Activated T-helper 9 cell treated with anti-CD3 and anti-CD28 coated beads, Interleukin-2, amount 50 U/mL, for 16 hours (primary cell): ENCODE results near the gene TRABD2A.
"Not testable (repeated sequence)": the region's sequence is repeated elsewhere in the genome, so short reads cannot be mapped to it uniquely, and the experiment has no call there.

Experiments used
- DNase-seq: peaks from one replicate; pipeline ENCODE4 v3.0.0-alpha.2; 2020; ENCODE audit warnings: low read depth

Gene TRABD2A

GRCh38 chr2:84879584-84880394, 1.1 kb downstream of the TRABD2A start:
- DNase-seq: no peak

- no peak for DNase-seq
Measured at GRCh38 chr2:84878896-84879583, 1.8 kb downstream of the TRABD2A start.

- DNase-seq: no peak
Measured at GRCh38 chr2:84878459-84878858, 2.4 kb downstream of the TRABD2A start.

DNA sequence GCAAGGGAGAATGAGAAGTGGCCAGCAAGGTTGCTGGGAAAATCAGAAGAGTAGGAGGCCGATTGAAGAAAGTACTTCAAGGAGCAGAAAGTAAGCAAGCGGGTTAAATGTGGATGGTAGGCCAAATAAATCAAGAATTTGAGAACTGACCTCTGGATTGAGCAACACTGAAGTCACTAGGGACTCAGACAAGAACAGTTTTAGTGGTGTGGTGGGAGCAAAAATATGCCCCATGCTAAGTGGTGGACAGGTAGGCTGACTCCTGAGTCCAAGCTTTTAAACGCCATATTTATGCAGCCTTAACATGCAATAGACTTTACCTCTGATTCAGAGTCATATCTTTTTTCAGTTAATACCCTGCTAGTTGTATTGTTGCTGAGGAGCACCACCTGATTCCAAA, 4.5 kb downstream of the TRABD2A start:
- no peak for DNase-seq

DNA sequence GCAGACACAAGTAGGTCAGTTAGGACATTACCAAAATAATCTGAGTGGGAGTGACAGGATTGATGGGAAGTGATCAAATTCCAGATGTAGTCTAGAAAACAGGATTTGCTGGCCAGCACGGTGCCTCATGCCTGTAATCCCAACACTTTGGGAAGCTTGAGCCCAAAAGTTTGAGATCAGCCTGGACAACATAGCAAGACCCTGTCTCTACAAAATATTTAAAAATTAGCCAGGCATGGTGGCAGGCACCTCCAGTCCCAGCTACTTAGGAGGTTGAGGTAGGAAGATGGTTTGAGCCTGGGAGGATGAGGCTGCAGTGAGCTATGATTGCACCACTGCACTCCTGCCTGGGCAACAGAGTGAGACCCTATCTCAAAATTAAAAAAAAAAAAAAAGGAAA, 5.3 kb downstream of the TRABD2A start:
- not testable (repeated sequence) for DNase-seq

DNA sequence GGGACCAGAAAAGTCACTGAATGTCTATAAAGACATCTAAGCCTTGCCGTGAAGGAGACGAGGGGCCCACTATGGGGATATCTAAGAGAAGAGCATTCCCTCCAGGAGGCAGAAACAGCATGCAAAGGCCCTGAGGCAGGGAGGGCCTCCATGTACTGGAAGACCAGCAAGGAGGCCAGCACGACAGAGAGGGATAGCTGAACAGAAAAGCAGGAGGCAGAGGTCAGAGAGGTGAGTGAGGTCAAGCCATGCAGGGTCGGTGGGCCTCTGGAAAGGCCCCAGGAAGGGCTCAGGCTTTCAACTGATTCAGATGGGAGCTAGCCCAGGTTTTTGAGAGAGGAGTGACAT, 5.7 kb downstream of the TRABD2A start:
- DNase-seq: no peak

DNA sequence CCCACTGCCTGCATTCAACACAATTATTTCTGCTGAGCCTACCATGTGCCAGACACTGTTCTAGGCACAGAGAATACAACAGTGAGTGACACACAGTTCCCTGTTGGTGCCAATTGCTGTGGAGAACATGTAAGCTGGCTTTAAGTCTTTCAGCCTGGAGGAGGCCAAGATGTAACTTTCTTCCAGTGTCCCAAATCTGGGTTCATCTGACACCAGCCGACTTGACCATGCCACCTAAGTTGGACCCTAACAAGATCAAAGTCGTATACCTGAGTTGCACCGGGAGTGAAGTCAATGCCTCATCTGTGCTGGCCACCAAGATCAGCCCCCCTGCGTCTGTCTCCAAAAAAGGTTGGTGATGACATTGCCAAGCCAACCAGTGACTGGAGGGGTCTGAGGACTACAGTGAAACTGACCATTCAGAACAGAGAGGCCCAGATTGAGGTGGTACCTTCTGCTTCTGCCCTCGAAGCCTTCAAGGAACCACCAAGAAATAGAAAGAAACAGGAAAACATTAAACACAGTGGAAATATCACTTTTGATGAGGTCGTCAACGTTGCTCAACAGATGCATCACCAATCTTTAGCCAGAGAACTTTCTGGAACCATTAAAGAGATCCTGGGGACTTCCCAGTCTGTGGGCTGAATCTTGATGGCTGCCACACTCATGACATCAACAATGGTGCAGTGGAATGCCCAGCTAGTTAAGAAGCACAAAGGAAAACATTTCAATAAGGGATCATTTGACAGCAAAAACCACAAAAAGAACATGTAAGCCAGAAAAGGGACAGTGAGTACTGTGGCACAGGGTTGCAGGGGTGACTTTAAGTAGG, 6.3 kb downstream of the TRABD2A start:
- DNase-seq: no peak

- no peak for DNase-seq
Measured at GRCh38 chr2:84873350-84873749, 7.5 kb downstream of the TRABD2A start.

GRCh38 chr2:84872691-84873090, 8.2 kb downstream of the TRABD2A start:
- DNase-seq: not testable (repeated sequence)

DNA sequence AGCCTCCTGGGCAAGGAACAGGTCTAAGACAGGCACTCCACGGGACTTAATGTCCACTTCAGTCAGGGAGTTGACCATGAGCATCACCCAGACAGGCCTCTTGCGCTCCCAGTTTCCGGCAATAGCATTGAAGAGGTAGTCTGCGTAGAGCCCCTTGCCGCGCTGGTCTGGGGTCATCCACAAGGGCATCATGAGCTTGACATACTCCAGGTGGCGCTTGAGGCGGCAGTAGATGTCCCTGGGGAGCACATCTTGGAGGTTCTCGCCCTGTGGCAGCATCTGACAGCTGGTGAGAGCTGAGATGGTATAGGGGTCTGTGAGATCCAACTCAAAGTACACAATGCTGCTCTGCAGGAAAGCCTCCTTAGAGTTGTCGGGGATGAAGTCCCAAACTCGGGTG, 10.6 kb downstream of the TRABD2A start:
- no peak for DNase-seq

DNA sequence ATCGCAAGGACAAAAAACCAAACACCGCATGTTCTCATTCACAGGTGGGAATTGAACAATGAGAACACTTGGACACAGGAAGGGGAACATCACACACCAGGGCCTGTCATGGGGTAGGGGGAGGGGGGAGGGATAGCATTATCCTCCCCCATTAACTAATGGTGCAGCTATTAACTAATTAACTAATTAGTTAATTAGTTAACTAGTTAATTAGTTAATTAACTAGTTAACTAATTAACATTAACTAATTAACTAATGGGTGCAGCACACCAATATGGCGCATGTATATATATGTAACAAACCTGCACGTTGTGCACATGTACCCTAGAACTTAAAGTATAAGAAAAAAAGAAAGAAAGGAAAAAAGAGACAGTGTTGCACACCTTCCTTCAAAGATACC, 12.6 kb downstream of the TRABD2A start:
- DNase-seq: not testable (repeated sequence)

DNA sequence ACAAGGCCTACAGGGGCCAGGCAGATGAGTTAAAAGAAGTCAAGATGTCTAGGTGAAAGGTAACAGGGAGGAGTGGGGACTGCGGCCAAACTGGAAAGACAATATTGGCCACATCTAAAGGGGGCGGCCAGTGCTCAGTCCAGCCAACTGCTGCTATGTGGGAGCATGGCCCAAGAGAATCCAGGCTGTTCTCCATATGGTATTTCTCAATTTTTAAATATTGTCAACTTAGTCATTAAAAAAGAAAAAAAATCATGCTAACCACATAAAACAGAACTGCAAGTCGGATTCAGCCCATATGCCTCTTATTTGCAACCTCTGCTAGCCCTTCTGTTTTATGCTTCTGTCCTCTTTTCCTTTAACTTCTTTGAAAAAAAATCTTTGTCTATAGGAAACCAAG, 14.8 kb downstream of the TRABD2A start:
- no peak for DNase-seq

DNA sequence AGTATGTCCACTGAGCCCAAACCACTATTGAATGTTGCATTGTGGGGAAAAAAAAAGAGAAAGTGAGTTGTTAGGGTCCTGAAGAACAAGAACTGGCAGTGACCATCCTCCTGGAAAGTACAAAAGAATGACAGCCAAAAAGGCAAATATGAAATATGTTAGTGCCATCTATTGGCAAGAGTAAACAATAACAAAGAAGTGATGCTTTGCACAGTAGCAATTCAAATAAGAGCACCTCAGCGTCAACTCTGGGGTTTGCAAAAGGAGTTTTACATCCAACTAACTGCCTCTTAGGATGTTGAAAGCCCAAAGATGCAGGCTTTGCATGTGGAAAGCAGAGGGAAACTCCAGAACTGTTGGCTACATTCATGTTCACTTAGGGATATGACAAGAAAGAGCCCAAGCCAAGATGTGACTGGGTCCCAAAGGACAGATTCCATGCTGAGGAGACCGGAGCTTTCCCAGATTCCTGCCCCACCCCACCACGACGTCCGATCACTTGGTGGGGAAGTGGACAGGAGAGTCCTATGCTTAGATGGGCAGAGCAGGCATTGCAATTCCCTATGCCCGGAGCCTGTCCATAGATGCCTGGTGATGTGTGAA, 15.6 kb downstream of the TRABD2A start:
- no peak for DNase-seq

GRCh38 chr2:84862006-84862405, 18.9 kb downstream of the TRABD2A start:
- DNase-seq: no peak

DNA sequence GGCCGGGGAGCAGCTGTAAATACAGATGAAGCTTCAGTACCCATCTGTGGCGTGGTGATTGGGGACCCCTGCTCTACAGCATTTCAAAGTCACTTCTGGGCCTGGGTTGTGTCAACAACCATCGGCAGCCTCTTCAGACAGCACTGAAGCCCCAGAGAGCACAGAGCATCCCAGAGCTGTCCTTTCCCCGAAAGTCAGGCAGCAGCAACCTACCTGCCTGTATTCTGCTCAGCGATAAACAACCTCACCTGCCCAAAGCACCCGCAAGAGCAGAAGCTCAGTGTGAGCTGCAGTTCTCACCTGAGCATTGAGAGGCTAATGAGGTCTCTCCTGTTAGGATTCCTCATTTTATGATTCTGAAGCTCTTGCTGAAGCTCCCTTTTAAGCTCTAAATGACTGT, 19.3 kb downstream of the TRABD2A start:
- no peak for DNase-seq

GRCh38 chr2:84858937-84859336, 21.9 kb downstream of the TRABD2A start:
- DNase-seq: no peak

DNA sequence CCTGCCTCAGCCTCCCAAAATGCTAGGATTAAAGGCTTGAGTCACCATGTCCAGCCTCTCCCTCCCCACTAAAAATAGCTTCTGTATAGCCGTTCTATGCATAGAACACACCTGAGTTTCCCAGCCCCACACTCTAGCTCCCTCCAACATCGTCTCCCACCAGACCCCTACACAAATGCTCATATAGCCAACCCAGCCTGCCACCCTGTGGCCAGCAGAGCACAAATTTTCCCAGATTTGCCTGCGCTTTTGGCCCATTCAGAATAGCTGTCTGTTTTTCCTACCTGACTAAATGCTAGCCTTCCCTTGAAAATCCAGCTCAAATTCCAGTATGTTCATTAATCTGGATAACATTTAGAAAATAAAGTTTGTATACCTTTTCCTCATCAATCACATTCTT, 22.8 kb downstream of the TRABD2A start:
- no peak for DNase-seq

DNA sequence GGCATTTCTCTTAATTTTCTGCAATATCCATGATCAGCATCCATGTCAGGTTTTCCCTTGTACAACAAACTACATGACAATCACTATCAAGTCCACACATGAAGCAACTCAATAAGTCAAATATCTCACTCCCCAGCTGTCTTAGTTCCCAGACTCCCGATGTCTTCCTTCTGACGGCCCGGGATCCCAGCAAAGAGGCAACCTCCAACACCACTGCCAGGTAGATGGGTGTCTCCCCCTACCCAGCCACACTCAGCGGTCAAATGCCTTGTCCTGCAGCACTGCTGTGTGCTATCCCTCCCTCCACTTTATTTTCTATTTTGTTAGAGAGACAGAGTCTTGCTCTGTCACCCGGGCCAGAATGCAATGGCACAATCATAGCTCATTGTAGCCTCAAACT, 23.3 kb downstream of the TRABD2A start:
- no peak for DNase-seq

DNA sequence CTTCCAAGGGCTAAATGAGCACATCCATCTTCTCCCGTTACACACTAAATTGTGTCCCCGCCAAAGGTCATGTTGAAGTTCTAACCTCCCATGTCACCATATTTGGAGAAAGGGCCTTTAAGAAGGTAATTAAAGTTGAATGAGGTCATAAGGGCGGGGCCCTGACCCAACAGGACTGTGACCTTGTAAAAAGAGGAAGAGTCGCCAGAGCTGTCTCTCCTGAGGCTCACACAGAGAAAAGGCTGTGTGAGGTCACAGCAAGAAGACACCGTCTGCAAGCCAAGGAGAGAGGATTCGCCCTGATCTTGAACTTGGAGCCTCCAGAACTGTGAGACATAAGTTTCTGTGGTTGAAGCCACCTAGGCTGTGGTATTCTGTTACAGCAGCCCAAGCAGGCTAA, 24.1 kb downstream of the TRABD2A start:
- no peak for DNase-seq

GRCh38 chr2:84855731-84856130, 25.2 kb downstream of the TRABD2A start:
- DNase-seq: no peak

DNA sequence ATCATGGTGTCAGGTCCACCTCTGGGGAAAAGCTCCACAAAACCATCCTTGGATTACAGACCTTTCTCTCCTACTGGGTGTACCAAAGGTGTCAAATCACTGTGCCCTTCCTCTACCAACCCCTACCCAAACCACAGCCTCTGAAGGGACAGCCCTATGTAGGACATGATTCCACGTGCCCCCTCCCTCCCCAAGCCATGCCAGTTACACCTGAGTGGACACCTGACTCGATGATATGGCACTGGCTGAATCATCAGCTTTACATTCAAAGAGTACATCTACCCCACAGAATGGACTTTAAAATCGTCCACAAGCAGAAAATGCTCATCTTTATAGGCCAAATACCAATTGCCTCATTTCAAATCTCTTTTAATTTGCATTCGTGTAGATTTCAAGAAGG, 26.0 kb downstream of the TRABD2A start:
- DNase-seq: no peak

GRCh38 chr2:84851876-84852275, 29.0 kb downstream of the TRABD2A start:
- DNase-seq: no peak

DNA sequence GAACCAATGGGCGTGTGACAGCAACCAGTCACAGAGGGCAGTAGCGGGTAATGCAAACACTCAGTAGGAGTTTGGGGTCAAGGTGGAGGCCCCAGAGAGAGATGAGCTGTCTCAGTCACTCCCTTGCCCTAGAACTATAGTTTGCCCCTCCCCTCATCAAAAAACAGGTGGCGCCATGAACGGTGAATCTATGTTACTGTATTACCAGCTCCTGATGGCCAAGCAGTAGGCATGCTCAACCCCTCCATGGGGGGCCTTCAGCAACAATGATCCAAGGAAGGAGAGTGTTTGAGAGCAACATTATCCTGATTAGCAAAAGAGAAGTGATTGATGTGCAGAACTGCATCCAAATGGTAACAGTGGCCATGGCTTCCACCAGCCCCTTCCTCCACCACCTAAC, 30.4 kb downstream of the TRABD2A start:
- DNase-seq: no peak
